GM19023 (cell line): Measurements from ENCODE around the gene IL7R.
"Not testable (repeated sequence)": the region's sequence is repeated elsewhere in the genome, so short reads cannot be mapped to it uniquely, and the experiment has no call there.

Experiments used
- ATAC-seq: cut with Tn5 transposase; IDR thresholded peaks from one replicate; pipeline ENCODE4 v1.9.1; 2021; ENCODE audit warnings: mild to moderate bottlenecking, moderate library complexity; ENCODE audit not compliant: unreplicated experiment

IL7R gene

DNA sequence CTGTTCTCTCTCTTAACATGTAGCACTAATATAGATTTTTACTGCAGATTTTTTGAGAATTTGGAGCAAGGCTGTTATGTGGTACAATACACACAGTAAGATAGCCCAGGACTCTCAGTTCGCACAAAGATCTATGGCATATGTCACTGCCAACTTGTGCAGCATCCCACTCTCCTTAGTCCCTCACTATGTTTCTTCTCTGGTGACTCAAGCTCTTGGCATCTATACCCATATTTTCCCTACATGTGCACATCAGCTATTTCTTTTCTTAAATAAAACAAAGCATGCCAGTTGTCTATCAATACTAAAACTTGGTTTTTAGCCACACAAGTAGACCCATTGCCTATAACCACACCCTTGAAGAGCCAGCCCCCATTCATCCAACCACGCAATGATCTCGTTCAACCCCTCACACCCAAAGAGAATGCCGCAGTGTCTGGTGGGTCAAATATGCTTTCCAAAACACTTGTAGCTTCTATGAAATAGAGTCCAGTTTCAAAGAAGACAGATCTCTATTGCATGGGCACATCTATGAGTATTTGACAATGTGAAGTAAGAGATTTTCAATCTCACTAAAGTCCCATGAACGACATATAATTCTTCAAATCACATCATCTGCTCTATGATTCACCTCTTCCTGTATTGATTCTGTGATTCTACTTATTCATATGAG is 18.2 kb upstream of the IL7R start:
- no peak for ATAC-seq

DNA sequence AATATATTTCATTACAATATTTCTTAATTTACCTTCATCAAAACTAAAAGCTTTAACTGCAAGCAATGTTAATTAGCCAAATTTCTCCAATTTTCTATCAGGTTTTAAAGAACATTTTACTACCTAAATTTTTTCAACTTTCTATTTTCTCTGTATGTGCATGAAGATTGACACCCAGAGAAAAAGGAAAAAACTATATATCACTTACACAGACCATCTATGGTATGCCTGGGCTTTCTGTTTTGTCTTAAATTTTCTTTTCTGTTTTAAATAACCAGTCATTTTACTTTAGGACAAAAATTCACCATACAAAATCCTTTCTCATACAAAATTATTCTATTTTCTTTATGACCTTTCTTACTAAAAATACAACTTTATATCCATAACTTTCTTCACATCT is 13.8 kb upstream of the IL7R start:
- no peak for ATAC-seq

DNA sequence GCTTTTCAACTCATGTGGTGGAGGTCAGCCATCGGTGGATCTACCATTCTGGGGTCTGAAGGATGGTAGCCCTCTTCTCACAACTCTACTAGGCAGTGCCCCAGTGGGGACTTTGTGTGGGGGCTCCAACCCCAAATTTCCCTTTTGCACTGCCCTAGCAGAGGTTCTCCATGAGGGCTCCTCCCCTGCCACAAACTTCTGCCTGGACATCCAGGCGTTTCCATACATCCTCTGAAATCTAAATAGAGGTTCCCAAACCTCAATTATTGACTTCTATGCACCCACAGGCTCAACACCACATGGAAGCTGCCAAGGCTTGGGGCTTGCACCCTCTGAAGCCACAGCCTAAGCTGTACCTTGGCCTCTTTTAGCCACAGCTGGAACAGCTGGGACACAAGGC is 11.2 kb upstream of the IL7R start:
- ATAC-seq: not testable (repeated sequence)

DNA sequence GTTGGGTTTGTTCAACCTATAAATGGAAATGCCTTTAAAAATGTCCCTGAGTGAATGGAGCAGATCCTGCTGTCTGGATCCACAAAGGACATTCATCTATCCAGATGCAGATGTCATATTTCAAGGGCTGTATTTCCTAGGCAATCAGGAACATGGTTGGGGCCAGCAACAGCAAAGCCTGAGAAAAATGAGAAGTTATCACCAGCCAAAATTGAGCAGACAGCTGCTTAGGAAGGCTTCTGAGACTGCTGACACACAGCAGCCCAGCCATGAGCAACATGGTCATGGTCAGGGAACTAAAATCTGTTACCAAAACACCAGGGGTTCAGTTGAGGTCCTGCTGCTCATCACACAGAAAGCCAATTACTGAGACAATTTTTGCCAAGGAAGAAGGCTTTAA is 9.2 kb upstream of the IL7R start:
- no peak for ATAC-seq

DNA sequence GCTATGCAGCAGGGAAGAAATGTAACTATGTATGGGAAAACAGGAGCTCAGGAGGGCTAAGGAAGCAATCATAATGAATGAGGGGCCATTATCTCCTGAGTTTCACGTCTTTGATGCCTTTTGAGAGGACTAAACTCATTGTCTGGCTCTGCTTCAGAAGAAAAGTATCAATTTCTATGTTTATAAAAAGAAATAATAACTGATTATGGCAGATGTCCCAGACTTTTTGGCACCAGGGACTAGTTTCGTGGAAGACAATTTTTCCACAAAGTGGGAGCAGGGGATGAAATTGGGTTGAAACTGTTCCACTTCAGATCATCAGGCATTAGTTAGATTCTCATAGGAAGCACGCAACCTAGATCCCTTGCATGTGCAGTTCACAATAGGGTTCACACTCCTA is 8.7 kb upstream of the IL7R start:
- ATAC-seq: no peak

DNA sequence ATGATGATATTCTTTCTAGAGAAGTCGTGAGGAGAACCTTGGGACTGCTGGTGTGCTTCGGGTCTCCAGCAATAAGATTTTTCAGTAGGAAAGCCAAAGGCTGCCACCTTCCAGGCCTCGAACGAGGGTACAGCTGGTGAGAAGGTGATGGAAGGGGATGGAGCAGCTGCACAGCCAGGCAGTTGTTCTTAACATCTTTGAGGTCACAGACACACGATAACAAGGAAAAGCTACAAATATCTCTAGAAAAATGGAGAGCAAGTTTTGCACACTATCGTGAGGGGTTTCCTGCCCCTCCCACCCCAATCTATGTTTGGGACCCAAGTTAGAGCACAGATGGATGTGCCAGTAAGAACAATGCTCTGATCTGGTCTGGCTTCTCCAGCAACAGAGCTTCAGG is 6.8 kb upstream of the IL7R start:
- no peak for ATAC-seq

DNA sequence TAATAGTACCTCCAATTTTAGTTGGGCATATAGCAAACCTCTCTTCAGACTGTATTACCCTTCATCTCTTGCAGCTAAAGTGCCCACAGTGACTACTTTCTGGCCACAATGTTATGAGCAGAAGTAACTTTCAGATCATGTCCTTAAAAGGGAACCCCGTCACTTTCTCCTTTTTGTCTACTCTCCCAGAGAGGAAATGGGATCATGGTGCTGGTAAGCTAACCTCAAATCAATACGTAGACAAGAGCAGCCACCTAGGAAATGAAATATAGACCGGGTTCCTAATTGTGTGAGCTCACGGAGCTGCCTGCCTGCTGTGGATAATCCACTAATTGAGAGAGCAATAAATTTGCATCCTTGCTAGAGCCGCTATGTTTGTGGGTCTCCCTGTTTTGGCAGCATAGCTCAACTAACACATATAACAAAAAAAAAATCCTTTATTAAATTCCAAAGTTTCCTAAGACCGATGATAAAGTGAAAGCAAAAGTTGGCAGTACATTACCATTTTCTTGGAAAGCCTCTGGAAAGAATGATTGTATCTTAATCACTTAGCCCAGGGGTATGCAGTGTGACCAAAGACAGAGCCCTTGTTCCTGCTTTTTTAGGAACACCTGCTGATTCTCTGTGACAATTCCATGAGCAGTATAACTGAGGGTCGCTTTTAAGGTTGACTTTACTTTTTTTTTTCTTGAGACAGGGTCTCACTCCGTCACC is 5.6 kb upstream of the IL7R start:
- ATAC-seq: no peak

DNA sequence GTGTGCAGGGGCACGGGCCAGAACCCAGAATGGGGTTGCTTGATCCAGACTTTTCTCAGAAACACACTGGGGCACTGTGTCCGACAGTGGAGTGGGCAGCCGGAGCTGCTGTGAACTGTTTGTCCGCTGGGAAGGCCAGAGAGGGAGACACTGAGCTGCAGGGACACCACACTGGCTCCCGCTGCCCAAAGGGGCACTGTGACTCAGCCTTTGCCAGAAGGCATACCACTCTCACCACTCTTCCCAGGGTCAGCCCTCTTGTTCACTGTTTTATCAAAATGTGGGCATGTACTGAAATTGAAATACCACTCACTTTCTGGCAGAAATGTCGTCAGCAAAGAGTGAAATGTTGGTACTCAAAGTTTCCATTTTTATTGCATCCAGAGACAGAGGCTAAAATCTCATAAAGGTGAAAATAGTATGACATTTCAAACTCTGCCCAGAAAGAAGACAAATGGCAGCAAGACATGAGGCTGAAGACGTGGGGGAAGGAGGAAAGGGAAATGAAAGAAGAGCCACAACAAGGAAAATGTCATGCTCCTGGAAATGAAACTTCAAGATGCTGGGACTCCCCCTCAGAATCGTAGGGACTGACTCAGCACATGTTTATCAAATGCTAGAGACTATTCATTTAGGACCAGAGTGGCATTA is 4.5 kb upstream of the IL7R start:
- ATAC-seq: no peak

DNA sequence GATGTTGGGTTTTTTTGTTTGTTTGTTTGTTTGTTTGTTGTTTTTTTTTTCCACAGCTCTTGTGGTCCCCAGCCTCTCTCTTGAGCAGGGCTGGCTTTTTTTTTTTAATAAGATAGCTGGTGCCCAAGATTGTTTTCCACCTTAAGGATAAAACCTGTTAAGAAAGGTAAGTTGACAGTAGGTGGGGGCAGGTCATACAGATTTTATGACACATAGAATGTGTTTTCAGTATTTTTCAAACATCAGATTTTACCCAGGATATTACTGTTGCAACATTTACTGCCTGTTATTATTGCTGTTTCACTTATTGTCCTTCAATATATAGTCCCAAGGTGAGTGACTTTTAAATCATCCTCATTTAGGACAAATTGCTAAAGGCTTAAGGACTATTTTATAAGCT is 3.9 kb upstream of the IL7R start:
- ATAC-seq: no peak

DNA sequence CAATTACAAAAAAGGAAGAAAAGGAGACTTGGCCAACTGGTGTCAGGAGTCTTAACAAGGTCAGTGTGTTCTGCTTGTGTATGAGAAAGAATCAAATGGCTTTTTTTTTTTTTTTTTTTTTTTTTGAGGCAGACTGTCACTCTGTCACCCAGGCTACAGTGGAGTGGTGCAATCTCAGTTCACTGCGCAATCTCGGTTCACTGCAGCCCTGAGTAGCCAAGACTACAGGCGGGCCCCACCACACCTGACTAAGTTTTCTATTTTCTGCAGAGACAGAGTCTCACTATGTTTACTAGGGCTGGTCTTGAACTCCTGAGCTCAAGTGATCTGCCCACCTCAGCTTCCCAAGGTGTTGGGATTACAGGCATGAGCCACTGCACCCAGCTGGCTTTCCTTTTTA is 3.1 kb upstream of the IL7R start:
- no peak for ATAC-seq

DNA sequence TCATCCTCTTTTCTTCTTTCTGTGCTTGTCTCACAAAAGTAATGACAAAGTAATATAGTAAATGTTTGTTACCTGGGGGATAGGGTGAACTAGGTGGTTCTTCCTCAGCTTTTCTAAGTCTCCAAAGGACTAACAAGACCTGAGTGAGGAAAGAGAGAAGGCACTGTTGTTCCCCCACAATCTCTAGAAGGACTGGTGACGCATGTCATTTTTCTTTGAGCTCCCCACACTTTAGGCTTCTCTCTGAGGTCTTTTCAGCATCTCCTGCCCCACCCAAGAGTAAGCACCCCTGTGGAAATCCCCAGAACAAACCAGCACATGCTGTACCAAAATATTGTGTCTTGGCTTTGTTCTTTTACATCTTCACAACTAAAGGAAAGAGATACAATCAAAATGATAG is 2.4 kb upstream of the IL7R start:
- no peak for ATAC-seq

DNA sequence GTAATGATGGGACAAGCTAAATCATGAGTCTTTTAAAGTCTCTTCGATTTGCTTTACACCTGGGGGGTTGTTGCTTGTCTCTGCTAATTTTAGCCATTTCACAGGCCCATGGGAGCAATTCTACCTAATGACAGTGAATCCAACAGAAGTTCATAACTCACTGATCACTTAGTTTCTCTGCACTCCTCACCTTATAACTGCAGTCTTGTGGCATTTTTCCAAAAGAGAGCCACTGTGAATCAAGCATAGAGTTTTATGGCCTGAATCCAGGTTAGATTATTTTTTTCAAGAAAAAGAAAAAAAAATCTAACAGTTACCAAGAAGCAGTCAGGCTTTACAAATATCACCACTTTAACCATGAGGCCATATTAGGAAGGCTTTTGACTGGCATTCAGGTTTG is 1.5 kb upstream of the IL7R start:
- ATAC-seq: no peak

DNA sequence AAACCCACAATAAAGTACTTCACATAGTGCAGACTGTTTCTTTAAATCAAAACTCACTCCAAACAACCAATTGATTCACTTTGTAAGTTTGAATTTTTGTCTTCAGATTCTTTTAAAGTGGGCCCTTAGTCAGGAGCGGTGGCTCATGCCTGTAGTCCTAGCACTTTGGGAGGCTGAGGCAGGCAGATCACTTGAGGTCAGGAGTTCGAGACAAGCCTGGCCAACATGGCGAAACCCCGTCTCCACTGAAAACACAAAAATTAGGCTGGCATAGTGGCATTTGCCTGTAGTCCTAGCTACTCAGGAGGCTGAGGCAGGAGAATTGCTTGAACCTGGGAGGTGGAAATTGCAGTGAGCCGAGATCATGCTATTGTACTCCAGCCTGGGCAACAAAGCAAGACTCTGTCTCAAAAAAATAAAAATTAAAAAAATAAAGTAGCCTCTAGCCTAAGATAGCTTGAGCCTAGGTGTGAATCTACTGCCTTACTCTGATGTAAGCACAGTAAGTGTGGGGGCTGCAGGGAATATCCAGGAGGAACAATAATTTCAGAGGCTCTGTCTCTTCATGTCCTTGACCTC is 416 bp upstream of the IL7R start:
- ATAC-seq: not testable (repeated sequence)

DNA sequence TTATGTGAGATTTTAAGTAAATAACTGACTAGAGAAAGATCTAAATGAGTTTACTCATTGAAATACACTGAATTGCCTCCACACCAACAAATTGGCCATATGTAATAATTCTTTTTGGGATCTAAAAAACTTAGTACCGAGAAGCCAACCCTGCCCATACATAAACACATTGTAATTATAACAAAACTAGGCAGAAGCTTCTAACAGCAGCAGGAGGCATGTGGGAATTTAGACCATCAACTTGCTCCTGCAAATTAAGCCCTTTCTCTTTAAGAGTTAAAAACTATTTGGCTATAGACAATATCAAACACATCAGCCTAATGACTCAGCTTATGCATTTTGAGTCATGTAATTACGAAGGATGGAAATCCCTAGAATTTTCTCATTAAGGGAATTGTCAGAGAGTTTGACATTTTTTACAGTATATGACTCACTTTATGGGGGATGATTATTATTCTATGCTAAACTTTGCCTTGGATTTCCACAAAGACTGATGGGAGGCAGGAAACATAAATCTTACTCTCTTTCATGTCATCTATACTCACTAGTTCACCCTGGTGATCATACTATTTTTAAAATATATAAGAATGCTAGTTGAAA is 1.0 kb downstream of the IL7R start:
- no peak for ATAC-seq

DNA sequence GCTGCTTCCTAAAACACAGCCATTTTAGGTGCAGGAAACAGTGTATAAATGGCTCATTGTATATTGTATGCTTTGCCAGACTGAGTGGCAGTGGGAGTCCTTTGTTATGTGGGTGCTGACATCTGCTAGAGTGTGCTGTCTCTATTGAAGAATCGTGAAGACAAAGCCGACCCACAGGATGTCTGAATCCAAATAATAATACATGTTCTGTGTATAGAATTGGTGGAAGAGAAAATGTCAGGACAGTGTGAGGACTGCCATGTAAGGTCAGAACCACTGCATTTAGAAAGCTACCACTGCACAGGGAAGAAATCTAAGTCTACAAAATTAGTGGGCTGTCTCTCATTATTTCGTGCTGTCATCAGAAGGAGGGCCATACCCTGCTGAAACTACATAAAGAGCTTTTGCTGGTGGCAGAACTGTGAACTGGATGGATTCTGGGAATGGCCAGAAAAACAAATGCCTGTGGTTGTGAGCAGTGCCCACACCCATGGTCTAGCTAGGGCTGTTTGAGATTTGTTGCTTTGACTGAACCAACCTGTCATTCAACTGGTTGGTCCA is 2.5 kb downstream of the IL7R start:
- ATAC-seq: no peak

DNA sequence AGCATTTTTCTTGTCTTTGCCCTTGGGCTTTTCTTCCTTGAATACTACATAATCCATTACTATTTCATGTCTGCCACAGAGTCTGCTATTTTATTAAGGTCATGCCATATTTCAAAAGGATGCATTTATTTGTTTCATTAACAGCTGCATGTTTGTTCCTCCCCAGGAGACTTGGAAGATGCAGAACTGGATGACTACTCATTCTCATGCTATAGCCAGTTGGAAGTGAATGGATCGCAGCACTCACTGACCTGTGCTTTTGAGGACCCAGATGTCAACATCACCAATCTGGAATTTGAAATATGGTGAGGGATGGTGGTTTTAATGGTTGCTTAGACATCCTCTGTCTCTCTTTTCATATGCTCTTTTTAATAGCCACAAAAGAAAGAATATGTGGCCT is 4.0 kb downstream of the IL7R start:
- no peak for ATAC-seq

DNA sequence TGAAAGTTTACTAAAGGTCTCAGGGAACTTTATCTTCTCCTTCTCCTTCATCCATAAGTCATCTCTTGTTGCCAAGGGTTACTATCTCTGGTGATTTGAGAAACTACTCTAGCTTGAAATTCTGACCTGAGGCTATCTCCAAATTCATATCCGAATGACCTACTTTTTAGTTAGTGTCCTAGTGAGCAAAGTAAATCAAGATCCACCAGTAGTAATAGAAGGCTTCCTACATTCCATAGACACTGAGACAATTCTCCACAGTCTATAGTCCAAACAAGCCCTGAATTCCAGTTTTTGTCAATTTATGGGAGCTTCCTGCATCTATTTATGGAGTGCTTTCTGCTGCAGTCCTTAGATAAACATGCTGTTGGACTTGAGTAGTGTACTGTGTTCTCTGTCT is 5.0 kb downstream of the IL7R start:
- ATAC-seq: no peak

DNA sequence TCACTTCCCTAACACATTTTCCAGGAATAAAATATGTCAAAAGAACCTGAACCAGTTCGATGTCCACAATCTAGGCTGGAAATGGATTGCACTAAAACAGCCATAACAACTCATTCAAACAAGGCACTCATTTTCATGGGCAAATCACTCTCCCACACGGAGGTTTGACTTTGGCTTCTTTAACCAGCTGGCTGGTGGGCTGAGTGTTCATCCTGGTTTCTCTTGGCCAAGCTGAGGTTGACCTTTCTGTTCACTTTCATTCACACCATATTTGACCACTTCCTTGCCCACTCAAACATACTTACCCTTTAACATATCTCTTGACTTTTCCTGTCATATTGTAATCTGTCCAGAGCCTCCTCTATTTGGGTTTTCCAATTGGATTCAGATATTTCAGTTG is 5.4 kb downstream of the IL7R start:
- ATAC-seq: no peak

DNA sequence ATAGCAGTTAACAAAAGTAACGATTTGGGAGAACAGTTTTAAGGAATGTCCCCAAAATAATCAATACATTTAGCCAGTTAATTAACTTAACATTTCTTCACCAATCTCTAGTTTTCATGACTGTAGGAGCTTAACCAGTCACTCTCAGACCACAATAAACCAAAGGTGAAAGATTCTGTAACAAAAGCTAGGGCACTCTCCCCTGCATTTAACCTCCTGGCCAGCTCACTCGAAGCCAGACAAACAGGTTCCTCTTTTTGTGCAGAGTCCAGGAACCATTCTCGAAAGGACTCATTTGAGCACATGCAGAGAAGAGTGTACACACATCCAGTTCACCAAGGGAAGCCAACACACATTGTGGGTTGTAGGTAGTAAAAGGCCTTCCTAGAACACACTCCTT is 6.5 kb downstream of the IL7R start:
- ATAC-seq: no peak

DNA sequence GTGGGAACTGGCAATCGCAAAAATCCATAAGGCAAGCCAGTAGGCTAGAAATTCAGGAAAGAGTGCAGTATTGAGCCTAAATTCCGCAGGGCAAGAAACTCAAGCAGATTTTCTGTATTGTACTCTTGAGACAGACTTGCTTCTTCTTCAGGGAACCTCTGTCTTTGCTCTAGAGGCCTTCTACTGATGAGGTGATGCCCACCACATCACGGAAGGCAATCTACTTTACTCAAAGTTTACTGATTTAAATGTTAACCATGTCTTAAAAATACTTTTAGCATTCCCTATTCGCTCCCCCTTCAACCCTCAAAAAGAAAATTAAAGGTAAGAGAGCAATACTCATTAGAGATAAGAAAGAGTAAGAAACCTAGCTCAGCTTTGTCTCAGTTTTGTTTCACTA is 11.3 kb downstream of the IL7R start:
- no peak for ATAC-seq

DNA sequence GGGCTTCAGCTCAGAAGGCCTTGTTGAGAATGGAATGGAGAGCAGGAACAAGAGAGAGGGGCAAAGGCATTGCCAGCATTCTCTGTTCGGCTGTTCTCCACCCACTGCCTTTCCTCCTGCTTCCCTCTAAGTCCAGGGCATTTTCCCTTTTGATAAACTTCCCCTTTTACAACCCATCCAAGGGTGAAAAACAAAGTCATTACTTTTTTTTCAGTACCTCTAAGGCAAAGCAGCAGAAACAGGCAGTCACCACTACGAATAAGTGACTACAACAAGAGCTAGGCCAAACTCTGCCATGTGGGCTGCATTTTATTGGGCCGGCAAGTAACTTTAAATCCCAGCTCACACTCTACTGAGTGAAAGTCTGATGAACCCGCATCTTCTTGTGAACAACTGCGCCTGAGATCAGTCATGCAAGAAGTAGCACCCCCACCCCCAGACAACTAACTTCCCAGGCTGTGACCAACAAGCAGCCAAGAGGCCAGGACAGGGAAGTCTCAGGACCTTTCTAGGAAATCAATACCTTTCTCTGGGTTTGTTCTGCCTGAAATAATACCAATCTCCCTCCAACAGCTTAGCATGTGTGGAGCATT is 13.1 kb downstream of the IL7R start:
- no peak for ATAC-seq
